Stimulated activated CD8-positive, alpha-beta memory T cell treated with anti-CD3 and anti-CD28 coated beads, Interleukin-7, amount 100 ng/mL, for 1 hour (primary cell): ENCODE measurements around the gene TMPRSS2.

ENCODE experiments used
- DNase-seq, 2 donors: peaks; one replicate each; pipeline ENCODE4 v3.0.0-alpha.2; 2020; ENCODE audit warnings: low read depth in 2 of 2

TMPRSS2 gene

DNA sequence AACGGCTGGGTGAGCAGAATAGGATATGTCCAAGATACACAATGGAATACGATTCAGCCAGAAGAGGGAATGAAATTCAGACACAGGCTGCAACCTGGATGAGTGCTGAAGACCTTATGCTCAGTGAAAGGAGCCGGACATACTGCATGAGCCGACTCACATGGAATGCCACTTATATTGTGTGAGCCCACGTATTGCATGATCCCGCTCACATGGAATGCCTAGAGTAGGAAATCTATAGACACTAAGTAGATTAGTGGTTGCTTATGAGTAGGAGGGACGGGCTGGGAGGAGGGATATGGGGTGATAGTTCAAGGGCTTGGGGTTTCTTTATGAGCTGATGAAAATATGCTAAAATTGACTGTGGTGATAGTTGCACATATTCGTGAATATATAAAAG, 26.8 kb downstream of the TMPRSS2 start:
- no peak for DNase-seq

GRCh38 chr21:41480086-41480690, 27.8 kb downstream of the TMPRSS2 start:
- no peak for DNase-seq

- no peak for DNase-seq
These were observed 28.3 kb downstream of the TMPRSS2 start for GRCh38 chr21:41479686-41480085.

DNA sequence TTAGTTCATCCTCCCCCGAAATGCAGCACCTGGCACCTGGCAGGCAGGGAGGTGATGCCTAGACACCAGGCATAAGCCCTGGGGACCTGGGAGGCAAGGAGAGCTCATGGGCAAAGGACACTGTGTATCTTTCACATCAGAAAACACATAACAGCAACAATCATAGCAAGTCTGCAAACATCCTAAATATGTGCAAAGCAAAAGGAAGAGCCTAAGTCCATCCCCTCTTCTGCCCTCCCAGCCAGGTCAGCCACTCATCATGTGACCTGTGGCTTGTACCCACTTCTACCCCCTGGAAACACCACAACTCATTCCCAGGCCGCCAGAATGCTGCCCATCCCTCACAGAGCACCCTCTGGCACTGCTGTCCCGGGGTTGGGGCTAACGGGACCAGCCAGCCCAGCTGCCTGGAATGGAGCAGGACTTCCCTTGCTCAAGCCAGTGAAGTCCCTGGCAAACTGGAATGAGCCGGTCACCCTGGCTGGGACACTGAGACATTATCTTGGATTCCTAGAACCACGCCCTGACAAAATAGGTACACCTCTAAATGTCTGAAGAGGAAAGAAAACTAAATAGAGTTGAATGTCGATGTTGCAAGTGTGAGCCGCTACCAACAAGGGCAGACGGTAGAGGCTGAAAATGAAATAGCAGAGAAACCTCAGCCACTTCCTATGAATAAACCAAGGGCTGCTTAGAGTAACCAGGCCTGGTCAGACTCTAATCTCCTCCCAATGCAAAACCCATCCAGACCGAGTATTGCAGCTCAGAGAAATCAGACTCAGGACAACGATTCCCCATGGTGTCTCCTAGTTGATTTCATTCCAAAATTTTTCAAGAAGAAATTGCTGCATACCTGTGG, 29.4 kb downstream of the TMPRSS2 start:
- DNase-seq = no peak

GRCh38 chr21:41477641-41478318, 30.2 kb downstream of the TMPRSS2 start:
- DNase-seq = no peak

- no peak for DNase-seq
These were observed 32.1 kb downstream of the TMPRSS2 start for GRCh38 chr21:41475714-41476420.

- no peak for DNase-seq
These were observed 35.0 kb downstream of the TMPRSS2 start for GRCh38 chr21:41472753-41473548.

- no peak for DNase-seq
These were observed 37.9 kb downstream of the TMPRSS2 start for GRCh38 chr21:41470054-41470453.

GRCh38 chr21:41466024-41466820, 41.7 kb downstream of the TMPRSS2 start:
- DNase-seq = no peak

DNA sequence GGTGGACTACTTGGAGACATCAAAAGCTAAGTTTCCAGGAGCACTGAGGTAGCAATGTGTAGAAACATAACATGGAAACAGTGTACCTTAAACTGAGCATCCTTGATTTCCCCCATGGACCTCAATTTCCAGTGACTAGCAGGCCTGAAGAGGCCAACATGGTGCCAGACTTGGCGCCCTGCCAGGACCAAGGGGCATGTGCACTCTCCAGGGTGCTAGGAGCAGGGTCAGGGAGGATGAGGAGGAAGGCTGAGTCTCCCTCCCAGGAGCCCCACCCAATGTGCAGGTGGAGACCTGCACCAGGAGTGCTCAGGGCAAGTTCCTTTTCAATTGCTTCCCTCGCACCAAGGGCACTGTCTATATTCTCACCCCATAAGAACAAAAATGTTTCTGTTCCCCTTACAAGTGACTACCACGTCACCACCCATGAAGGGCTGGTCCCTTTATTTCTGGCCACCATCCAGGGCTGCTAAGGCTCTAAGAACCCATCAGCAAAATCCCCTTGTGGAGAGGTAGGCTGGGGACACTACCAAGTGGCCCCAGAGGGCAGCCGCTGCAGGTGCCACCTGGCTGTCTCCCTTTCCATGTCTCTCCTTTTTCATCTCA, 42.7 kb downstream of the TMPRSS2 start:
- DNase-seq = no peak

DNA sequence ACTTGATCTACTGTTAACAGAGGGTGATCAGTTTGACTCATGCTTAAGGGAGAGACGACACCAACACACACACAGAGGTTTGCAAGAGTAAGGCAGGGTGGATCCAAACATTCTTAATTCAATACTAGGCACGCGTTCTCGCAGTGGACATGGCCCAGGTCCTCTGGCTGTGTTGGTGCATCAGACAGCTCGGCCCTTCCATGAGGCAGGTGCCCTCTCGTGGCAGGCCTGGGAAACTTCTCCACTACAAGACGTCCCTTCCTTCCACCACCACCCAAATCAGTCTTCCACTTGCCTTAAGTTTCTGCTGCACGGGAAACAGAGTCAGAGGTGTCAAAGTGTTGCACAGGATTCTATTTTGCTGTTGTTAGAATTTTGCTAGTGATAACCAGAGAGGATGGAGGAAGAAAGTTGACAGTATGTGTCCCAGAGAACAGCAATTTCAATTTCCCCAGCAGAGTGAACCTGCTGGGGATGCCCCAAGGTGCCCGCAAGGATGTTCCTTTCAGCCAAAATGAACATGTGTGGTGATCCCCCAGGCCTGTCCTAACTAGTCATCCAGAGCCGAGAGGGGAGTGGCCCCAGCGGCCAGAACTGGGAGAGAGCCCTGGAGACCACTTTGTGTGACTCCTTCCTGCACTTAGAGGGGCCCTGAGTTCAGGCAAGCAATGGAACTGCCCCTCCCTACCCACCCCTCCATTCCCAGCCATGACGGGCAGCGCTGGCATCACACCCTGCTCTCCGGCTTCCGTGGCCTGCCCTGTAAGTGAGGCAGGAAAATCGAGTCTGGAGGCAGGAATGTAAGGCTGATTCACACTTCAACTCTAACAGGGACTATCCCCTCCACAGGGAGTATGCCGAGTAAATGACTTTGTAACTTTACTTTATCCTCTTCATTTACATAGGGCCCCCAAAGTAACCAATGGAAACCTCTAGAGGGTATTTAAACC, 47.1 kb downstream of the TMPRSS2 start:
- peak; percentile 9 to 34 for DNase-seq

- DNase-seq = no peak
These were observed 47.9 kb downstream of the TMPRSS2 start for GRCh38 chr21:41459884-41460534.

GRCh38 chr21:41458559-41458958, 49.4 kb downstream of the TMPRSS2 start:
- DNase-seq = no peak

DNA sequence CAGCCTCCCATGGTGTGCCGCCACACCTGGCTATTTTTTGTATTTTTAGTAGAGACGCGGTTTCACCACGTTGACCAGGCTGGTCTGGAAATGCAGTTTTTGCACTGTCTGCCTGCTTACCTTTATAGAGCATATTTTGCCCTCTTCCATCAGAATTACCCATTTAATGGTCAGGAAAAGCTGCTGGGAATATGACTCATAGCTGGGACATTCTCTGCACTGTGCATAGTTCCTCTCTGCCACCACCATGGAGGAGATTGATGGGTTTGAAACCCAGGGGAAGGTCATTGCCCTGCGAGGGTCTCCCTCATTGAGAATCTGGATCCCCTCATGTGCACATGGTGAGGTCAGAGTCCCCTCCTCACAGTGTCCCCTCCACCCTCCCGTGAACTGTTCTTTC, 49.8 kb downstream of the TMPRSS2 start:
- DNase-seq = no peak

DNA sequence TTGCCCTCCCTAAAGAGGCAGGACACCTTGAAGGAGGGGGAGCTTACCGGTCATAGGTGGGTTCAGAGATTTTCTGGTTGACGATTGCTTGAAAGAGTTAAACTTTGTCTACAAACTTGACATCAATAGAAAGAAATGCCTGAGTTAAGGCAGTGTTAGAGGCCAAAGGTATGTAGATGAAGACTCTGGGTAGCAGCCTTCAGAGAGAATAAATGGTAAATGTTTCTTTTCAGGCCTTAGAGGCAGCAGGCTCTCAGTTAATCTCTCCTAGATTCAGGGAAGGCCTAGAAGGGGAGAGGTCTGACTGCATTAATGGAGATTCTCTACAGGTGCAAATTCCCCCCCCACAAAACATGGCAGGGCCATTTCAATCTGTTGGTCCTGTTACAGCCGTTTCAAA, 54.2 kb downstream of the TMPRSS2 start:
- DNase-seq = no peak

GRCh38 chr21:41453198-41453597, 54.8 kb downstream of the TMPRSS2 start:
- no peak for DNase-seq

DNA sequence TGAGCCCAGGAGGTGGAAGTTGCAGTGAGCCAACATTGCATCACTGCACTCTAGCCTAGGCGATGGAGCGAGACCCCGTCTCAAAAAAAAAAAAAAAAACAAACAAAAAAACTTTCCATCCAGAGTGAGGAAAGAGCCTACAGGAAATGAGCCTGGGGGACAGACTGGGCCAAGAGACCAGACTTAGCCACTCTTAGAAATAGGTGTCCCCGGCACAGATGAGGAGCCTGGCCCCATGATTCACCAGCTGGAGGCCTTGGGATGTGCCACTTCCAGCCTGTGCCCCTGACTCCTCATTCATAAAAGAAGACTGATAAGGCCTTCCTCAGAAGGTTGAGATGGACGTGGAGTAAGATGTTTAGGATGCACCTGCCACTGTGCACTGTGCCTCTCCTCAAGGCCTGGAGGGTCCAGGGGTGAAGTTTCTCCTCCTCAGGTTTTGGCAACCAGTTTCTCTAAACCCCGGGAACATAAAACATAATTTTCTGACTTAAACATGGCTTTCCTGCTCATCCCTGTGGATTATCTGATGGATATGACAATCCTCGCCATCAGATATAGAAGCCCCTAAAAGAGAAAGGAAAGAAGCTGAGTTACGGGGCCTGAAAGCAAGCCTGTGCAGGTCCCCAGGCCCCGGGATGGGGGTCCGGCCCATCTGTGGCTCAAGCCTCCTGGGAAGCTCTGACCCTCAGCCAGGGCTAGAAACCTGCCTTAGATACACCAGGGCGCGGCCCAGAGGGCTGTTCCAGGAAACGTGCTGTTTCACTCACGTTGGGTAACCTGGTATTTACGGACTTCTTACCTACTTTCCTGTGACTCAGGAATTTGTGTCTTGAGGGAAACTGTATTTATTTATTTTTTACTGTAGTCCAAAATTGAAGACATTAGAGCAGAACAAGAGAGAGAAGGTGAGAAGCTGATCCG, 55.9 kb downstream of the TMPRSS2 start:
- no peak for DNase-seq
